H9 (cell line): ENCODE data around the gene COP1. TPM values are rescaled to one million over a fixed set of nuclear protein-coding genes. Genes with fewer than 3 reads are reported as not detected.

Experiments
- DNase-seq: peaks from one replicate; pipeline ENCODE4 v3.0.0-alpha.2; 2017
- H2AFZ ChIP-seq: one replicate; pipeline ENCODE4 v1.6.1; 2013; ENCODE audit warnings: mild to moderate bottlenecking, low read length, control low read depth, moderate library complexity
- H2AK5ac ChIP-seq: 2 replicates; pipeline ENCODE4 v1.6.1; 2013; ENCODE audit warnings: low read length, control low read depth, mixed read lengths; ENCODE audit not compliant: insufficient read length
- H2BK120ac ChIP-seq: one replicate; pipeline ENCODE4 v1.6.1; 2013; ENCODE audit warnings: low read depth, mild to moderate bottlenecking, low read length, control low read depth, inconsistent platforms; ENCODE audit not compliant: poor library complexity, severe bottlenecking
- H2BK12ac ChIP-seq: 2 replicates; pipeline ENCODE4 v1.6.1; 2013; ENCODE audit warnings: low read length, control low read depth, mixed read lengths, low read depth; ENCODE audit not compliant: insufficient read length
- H2BK15ac ChIP-seq: 2 replicates; pipeline ENCODE4 v1.6.1; 2013; ENCODE audit warnings: low read depth, low read length, control low read depth
- H2BK20ac ChIP-seq: one replicate; pipeline ENCODE4 v1.6.1; 2013; ENCODE audit warnings: low read depth, mild to moderate bottlenecking, low read length, control low read depth, inconsistent platforms; ENCODE audit not compliant: poor library complexity, severe bottlenecking
- H2BK5ac ChIP-seq: 2 replicates; pipeline ENCODE4 v1.6.1; 2013; ENCODE audit warnings: low read length, control low read depth, mixed read lengths; ENCODE audit not compliant: insufficient read length
- H3K14ac ChIP-seq: 2 replicates; pipeline ENCODE4 v1.6.1; 2013; ENCODE audit warnings: low read length, control low read depth; ENCODE audit not compliant: insufficient read depth
- H3K18ac ChIP-seq: 2 replicates; pipeline ENCODE4 v1.6.1; 2013; ENCODE audit warnings: low read depth, mild to moderate bottlenecking, mixed read lengths, low read length, control low read depth; ENCODE audit not compliant: insufficient read length
- H3K23ac ChIP-seq: 2 replicates; pipeline ENCODE4 v1.6.1; 2013; ENCODE audit warnings: low read length, control low read depth, mixed read lengths, low read depth; ENCODE audit not compliant: insufficient read length
- H3K23me2 ChIP-seq: 2 replicates; pipeline ENCODE4 v1.6.1; 2013; ENCODE audit warnings: low read depth, mild to moderate bottlenecking, mixed read lengths, low read length, control low read depth; ENCODE audit not compliant: insufficient read length, poor library complexity, severe bottlenecking
- H3K27ac ChIP-seq: 2 replicates; pipeline ENCODE4 v1.5.1; 2013; ENCODE audit warnings: low read length, control low read depth, mixed read lengths, low read depth; ENCODE audit not compliant: insufficient read length
- H3K27me3 ChIP-seq: 2 replicates; pipeline ENCODE4 v1.6.1; 2013; ENCODE audit warnings: low read length, control low read depth, inconsistent platforms; ENCODE audit not compliant: insufficient read depth
- H3K4ac ChIP-seq: 2 replicates; pipeline ENCODE4 v1.6.1; 2013; ENCODE audit warnings: low read depth, mild to moderate bottlenecking, control low read depth, inconsistent platforms, low read length, moderate library complexity
- H3K4me1 ChIP-seq: 2 replicates; pipeline ENCODE4 v1.6.1; 2013; ENCODE audit warnings: low read length, control low read depth, inconsistent platforms; ENCODE audit not compliant: insufficient read depth
- H3K4me2 ChIP-seq: 2 replicates; pipeline ENCODE4 v1.6.1; 2013; ENCODE audit warnings: low read length, control low read depth, mixed read lengths; ENCODE audit not compliant: insufficient read length, insufficient read depth
- H3K56ac ChIP-seq: 2 replicates; pipeline ENCODE4 v1.6.1; 2013; ENCODE audit warnings: low read depth, mild to moderate bottlenecking, mixed read lengths, low read length, control low read depth; ENCODE audit not compliant: insufficient read length
- H3K79me1 ChIP-seq: 2 replicates; pipeline ENCODE4 v1.6.1; 2013; ENCODE audit warnings: low read depth, mild to moderate bottlenecking, moderate library complexity, low read length, control low read depth, inconsistent platforms; ENCODE audit not compliant: insufficient read depth, poor library complexity, severe bottlenecking
- H3K79me2 ChIP-seq: 2 replicates; pipeline ENCODE4 v1.6.1; 2013; ENCODE audit warnings: low read length, control low read depth, inconsistent platforms; ENCODE audit not compliant: insufficient read depth
- H3K9ac ChIP-seq: 2 replicates; pipeline ENCODE4 v1.6.1; 2013; ENCODE audit warnings: low read length, control low read depth, mixed read lengths; ENCODE audit not compliant: insufficient read length; ENCODE audit errors: extremely low read depth
- H3K9me3 ChIP-seq: one replicate; pipeline ENCODE4 v1.6.1; 2013; ENCODE audit warnings: low read depth, low read length, inconsistent platforms; ENCODE audit not compliant: control insufficient read depth
- H3T11ph ChIP-seq: one replicate; pipeline ENCODE4 v1.6.1; 2013; ENCODE audit warnings: mild to moderate bottlenecking, low read length, control low read depth, inconsistent platforms
- H4K20me1 ChIP-seq: one replicate; pipeline ENCODE4 v1.6.1; 2013; ENCODE audit not compliant: control insufficient read depth, insufficient read length, insufficient read depth
- H4K5ac ChIP-seq: 2 replicates; pipeline ENCODE4 v1.6.1; 2013; ENCODE audit warnings: low read depth, mild to moderate bottlenecking, mixed read lengths, low read length, control low read depth; ENCODE audit not compliant: insufficient read length
- H4K8ac ChIP-seq: replicated peaks from 2 replicates; pipeline ENCODE4 v1.6.1; 2013; ENCODE audit warnings: low read length, control low read depth, mixed read lengths, low read depth; ENCODE audit not compliant: insufficient read length
- H4K91ac ChIP-seq: 2 replicates; pipeline ENCODE4 v1.6.1; 2013; ENCODE audit warnings: low read depth, mild to moderate bottlenecking, moderate library complexity, mixed read lengths, low read length, control low read depth; ENCODE audit not compliant: insufficient read length
- H3K27ac Mint-ChIP-seq, 3 experiments: 2 replicates in 2 of 3; 3 replicates in 1 of 3; pipeline ENCODE4 v1.8.0; 2020 to 2021; ENCODE audit warnings: mixed read lengths in 3 of 3, mild to moderate bottlenecking in 1 of 3, moderate library complexity in 1 of 3
- H3K27me3 Mint-ChIP-seq: 2 replicates; pipeline ENCODE4 v1.8.0; 2021; ENCODE audit warnings: low read depth, mild to moderate bottlenecking, moderate library complexity, mixed read lengths
- H3K36me3 Mint-ChIP-seq, 3 experiments: 2 replicates in 2 of 3; 3 replicates in 1 of 3; pipeline ENCODE4 v1.8.0; 2020 to 2021; ENCODE audit warnings: low read depth in 3 of 3, mixed read lengths in 3 of 3; ENCODE audit not compliant: insufficient read depth in 1 of 3
- H3K4me1 Mint-ChIP-seq, 2 experiments: 2 replicates each; pipeline ENCODE4 v1.8.0; 2020; ENCODE audit warnings: mixed read lengths in 2 of 2
- H3K4me3 Mint-ChIP-seq, 2 experiments: 2 replicates in 1 of 2; 3 replicates in 1 of 2; pipeline ENCODE4 v1.8.0; 2020 to 2021; ENCODE audit warnings: mild to moderate bottlenecking in 2 of 2, mixed read lengths in 2 of 2, moderate library complexity in 1 of 2
- H3K9me3 Mint-ChIP-seq, 2 experiments: 2 replicates in 1 of 2; 3 replicates in 1 of 2; pipeline ENCODE4 v1.8.0; 2020; ENCODE audit warnings: mild to moderate bottlenecking in 2 of 2, mixed read lengths in 2 of 2, moderate library complexity in 1 of 2
- WGBS: extraction: QIAGEN DNeasy Blood & Tissue Kit; methylation state at CpG from one replicate; pipeline ENCODE4 v1.1.7; 2013; ENCODE audit warnings: missing lambda C conversion rate, low lambda C conversion rate, mixed read lengths; ENCODE audit not compliant: insufficient read length; ENCODE audit errors: extremely low coverage; 5-methylcytosine and 5-hydroxymethylcytosine counted together
- total RNA-seq: library from RNA; stranded (reverse); gene quantifications from 2 replicates; pipeline ENCODE4 v1.2.1, GENCODE V29; 2021
- TF ChIP-seq, protein P1 (sequence below): fragments of 200-600 bp; sonication (generic); conservative IDR thresholded peaks from 3 replicates; pipeline ENCODE4 v1.8.0; 2021; ENCODE audit warnings: antibody characterized with exemption, mild to moderate bottlenecking

The COP1 gene
- total RNA-seq, 1 experiment from 2014 or later, result 41.3 TPM

DNA sequence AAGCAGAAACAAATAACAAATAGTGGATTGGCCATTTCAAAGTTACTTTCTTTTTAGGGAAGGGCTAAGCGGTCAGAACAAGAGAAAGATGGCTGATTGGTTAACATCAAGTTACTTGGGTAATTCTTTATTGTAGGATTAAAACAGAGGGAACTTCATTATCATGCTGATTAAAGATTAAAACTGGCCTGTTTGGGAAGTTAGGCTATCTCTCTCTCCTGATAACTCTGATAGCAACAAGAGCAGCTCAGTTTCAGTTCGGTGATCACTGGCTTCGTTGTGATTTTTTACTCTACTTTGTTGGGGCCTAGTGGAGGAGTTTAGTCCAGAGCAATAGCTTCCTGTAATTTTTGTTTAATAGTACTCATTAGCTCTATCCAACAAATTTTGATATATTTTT is 20.5 kb upstream of the COP1 start:
- DNase-seq, result no peak
- H3K9ac ChIP-seq, result no peak overlapping the region
- Mint-ChIP-seq H3K27me3 (no peaks in the 10 kb centered on the region; the same call in 1 of the 2 replicates), H3K36me3 (peaks cover 0 to 2% (median 2%) of the 10 kb centered on the region in 3 experiments; a peak in 1 of 7 replicates), H3K4me1 (peaks cover 25 to 43% of the 10 kb centered on the region in 2 experiments), H3K27ac (peak overlapping the region in 2 of 3 experiments; percentile 27 to 69; a peak in 2 of 7 replicates), H3K9me3 (peaks cover 2 to 4% of the 10 kb centered on the region in 2 experiments; a peak in 3 of 5 replicates), H3K4me3 (no peak overlapping the region)
- no peaks in the 10 kb centered on the region for H3K23me2 ChIP-seq
- no peak overlapping the region for H2BK12ac ChIP-seq
- peaks cover 4% of the 10 kb centered on the region; the same call in 1 of the 2 replicates for H3K4me1 ChIP-seq
- no peak overlapping the region for H3K56ac ChIP-seq
- no peak overlapping the region for H2AK5ac ChIP-seq
- H3K9me3 ChIP-seq, result no peaks in the 10 kb centered on the region
- H4K20me1 ChIP-seq, result no peaks in the 10 kb centered on the region
- no peak overlapping the region for H2BK20ac ChIP-seq
- H4K91ac ChIP-seq, result no peak overlapping the region
- H4K8ac ChIP-seq, result no peak overlapping the region
- H3K79me1 ChIP-seq, result no peaks in the 10 kb centered on the region
- WGBS, result no CpG with 5 or more reads among the region's 3 CpGs
- no peak overlapping the region for H3K18ac ChIP-seq
- no peak overlapping the region for H3K4me2 ChIP-seq
- H3K79me2 ChIP-seq, result no peaks in the 10 kb centered on the region
- H3K4ac ChIP-seq, result no peak overlapping the region
- no peak overlapping the region for H2BK15ac ChIP-seq
- H2BK120ac ChIP-seq, result no peak overlapping the region
- TF ChIP-seq, protein P1, sequence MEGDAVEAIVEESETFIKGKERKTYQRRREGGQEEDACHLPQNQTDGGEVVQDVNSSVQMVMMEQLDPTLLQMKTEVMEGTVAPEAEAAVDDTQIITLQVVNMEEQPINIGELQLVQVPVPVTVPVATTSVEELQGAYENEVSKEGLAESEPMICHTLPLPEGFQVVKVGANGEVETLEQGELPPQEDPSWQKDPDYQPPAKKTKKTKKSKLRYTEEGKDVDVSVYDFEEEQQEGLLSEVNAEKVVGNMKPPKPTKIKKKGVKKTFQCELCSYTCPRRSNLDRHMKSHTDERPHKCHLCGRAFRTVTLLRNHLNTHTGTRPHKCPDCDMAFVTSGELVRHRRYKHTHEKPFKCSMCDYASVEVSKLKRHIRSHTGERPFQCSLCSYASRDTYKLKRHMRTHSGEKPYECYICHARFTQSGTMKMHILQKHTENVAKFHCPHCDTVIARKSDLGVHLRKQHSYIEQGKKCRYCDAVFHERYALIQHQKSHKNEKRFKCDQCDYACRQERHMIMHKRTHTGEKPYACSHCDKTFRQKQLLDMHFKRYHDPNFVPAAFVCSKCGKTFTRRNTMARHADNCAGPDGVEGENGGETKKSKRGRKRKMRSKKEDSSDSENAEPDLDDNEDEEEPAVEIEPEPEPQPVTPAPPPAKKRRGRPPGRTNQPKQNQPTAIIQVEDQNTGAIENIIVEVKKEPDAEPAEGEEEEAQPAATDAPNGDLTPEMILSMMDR, result no peak
- no peak overlapping the region for H4K5ac ChIP-seq
- H3K27me3 ChIP-seq, result no peaks in the 10 kb centered on the region
- no peak overlapping the region for H3K23ac ChIP-seq
- no peak overlapping the region for H2BK5ac ChIP-seq
- H2AFZ ChIP-seq, result no peak overlapping the region
- no peak overlapping the region for H3T11ph ChIP-seq
- no peak overlapping the region for H3K27ac ChIP-seq
- H3K14ac ChIP-seq, result no peak overlapping the region
